Activated naive CD4-positive, alpha-beta T cell treated with anti-CD3 and anti-CD28 coated beads for 36 hours (primary cell): ENCODE data around the gene TMEM259. TPM values are rescaled to one million over a fixed set of nuclear protein-coding genes. Genes with fewer than 3 reads are reported as not detected.

Source experiments
- CTCF ChIA-PET: fragments of 350-600 bp; sonication (Branson Sonifier 250); formaldehyde crosslinking; loops from one replicate; lab custom pipeline; 2021; ENCODE audit warnings: antibody characterized with exemption; lab: Charles Lee
- DNase-seq: peaks from one replicate; pipeline ENCODE4 v3.0.0-alpha.2; 2020
- H3K27ac Mint-ChIP-seq: one replicate; pipeline ENCODE4 v1.8.0; 2021; ENCODE audit warnings: mild to moderate bottlenecking, mixed read lengths
- H3K27me3 Mint-ChIP-seq: one replicate; pipeline ENCODE4 v1.8.0; 2021; ENCODE audit warnings: low read depth, mixed read lengths
- H3K36me3 Mint-ChIP-seq: one replicate; pipeline ENCODE4 v1.8.0; 2021; ENCODE audit warnings: low read depth, mixed read lengths
- H3K4me1 Mint-ChIP-seq: one replicate; pipeline ENCODE4 v1.8.0; 2021; ENCODE audit warnings: low read depth, mixed read lengths
- H3K4me3 Mint-ChIP-seq: one replicate; pipeline ENCODE4 v1.8.0; 2021; ENCODE audit warnings: mild to moderate bottlenecking, moderate library complexity, mixed read lengths
- H3K9me3 Mint-ChIP-seq: one replicate; pipeline ENCODE4 v1.8.0; 2021; ENCODE audit warnings: mixed read lengths
- intact Hi-C: fragments of 100-400 bp; cut with micrococcal nuclease; formaldehyde crosslinking; loops from one replicate; pipeline ENCODE4 v1.15.1; 2023
- total RNA-seq, 2 experiments: library from RNA; stranded (reverse); gene quantifications; one replicate each; pipeline ENCODE4 v1.2.3, GENCODE V29; 2021

TMEM259 gene
- total RNA-seq, 2 experiments from 2014 or later: 105 to 109 TPM

DNA sequence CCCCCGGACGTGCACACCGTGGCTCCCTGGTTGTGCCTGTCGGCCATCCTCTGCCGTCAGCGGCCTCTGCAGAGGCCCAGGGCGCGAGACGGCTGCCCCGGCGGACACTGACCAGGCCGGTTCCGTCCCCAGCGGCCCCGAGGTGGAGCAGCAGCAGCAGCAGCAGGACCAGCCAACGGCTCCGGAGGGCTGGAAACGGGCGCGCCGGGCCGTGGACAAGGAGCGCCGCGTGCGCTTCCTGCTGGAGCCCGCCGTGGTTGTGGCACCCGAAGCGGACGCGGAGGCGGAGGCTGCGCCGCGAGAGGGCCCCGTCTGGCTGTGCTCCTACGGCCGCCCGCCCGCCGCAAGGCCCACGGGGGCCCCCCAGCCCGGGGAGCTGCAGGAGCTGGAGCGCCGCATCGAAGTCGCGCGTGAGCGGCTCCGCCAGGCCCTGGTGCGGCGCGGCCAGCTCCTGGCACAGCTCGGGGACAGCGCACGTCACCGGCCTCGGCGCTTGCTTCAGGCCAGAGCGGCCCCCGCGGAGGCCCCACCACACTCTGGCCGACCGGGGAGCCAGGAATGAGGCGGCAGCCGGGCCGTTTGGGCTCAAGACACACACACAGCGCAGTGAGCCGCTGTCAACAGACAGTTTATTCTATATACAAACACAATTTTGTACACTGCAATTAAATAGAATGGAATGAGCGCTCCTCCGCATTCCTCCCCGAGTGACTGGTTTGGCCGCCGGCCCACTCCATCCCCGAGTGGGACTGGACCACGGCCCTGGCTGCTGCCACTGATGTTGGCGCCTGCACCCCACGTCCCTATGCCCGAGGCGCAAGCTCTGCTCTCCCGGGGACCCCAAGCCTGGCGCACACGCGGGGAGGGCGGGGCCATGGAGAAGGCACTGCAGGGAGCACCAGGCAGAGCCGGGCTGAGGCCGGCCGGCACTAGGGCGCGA, 11.6 kb downstream of the TMEM259 start:
- Mint-ChIP-seq H3K27me3 (no peaks in the 10 kb centered on the region), H3K9me3 (no peaks in the 10 kb centered on the region), H3K36me3 (peaks cover 2% of the 10 kb centered on the region), H3K27ac (no peak overlapping the region), H3K4me3 (no peak overlapping the region), H3K4me1 (peaks cover 3% of the 10 kb centered on the region)
- intact Hi-C loops: no loop called here
- CTCF ChIA-PET: no interaction called here
- no peak for DNase-seq

DNA sequence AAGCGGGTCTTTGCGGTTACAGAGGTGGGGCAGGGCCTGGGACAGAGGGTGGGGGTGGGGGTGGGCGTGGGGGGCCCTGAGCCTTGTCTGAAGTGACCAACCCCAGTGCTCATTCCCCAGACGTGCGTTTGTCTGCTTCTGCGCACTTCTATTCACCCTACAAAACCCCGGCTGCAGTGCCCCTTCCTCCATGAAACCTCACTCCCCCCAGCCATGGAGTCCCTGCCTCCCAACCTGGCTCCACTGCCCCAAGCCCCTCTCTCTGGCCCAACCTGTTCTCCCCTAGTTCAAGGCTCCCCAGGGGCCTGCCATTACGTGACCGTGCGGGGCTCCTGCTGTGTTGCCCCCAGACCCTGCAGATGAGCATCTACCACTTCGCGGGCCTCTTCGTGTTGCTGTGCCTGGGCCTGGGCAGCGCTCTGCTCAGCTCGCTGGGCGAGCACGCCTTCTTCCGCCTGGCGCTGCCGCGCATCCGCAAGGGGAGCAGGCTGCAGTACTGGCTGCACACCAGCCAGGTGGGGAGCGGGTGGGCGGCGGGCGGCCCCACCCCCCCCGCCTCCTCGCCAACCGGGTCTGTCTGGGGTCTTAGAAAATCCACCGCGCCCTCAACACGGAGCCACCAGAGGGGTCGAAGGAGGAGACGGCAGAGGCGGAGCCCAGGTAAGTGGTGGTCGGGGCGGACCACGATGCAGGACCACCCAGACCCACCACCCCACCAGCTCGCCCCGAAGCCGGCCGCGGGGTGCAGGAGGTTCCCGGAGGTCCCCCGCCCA, 12.5 kb downstream of the TMEM259 start:
- Mint-ChIP-seq H3K27ac (no peak overlapping the region), H3K4me3 (no peak overlapping the region), H3K9me3 (no peaks in the 10 kb centered on the region), H3K36me3 (peaks cover 2% of the 10 kb centered on the region), H3K27me3 (no peaks in the 10 kb centered on the region), H3K4me1 (peaks cover under 1% of the 10 kb centered on the region)
- intact Hi-C loops: no loop called here
- CTCF ChIA-PET: no interaction called here
- DNase-seq: no peak

DNA sequence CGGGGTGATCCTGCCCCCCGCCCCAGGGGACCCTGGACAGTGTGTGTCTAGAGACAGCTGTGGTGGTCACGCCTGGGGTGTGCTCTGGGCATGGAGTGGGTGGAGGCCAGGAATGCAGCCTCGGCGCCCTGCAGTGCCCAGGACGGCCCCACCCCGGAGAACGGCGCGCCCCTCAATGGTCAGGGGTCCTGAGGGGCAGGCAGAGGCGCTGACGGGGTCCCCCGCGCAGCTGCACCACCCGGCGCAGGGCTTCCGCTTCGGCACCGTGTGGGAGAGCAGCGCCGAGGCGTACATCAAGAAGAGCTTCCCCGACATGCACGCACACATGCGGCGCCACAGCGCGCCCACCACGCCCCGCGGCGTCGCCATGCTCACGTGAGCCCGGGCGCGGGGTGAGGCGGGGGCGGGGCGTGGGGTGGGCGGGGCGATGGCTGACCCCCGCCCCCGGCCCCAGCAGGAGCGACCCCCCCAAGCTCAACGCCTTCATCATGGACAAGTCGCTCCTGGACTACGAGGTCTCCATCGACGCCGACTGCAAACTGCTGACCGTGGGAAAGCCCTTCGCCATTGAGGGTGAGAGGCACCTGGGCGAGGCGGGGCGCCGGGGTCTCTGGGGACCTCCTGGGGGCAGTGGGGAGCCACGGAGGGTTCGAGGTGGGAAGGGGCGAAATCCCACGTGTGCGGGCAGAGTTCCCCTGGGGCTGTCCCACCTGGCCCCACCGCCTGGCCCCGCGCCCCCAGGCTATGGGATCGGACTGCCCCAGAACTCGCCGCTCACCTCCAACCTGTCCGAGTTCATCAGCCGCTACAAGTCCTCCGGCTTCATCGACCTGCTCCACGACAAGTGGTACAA, 13.3 kb downstream of the TMEM259 start:
- Mint-ChIP-seq H3K4me3 (no peak overlapping the region), H3K9me3 (no peaks in the 10 kb centered on the region), H3K4me1 (no peaks in the 10 kb centered on the region), H3K36me3 (peaks cover 2% of the 10 kb centered on the region), H3K27me3 (peaks cover 1% of the 10 kb centered on the region), H3K27ac (no peak overlapping the region)
- CTCF ChIA-PET: interaction anchor here (0.6 kb wide), 1 partner anchor 186 kb away, joined by 3 read pairs; no protein-coding TSS in a partner anchor
- intact Hi-C loops: no loop called here
- no peak for DNase-seq

DNA sequence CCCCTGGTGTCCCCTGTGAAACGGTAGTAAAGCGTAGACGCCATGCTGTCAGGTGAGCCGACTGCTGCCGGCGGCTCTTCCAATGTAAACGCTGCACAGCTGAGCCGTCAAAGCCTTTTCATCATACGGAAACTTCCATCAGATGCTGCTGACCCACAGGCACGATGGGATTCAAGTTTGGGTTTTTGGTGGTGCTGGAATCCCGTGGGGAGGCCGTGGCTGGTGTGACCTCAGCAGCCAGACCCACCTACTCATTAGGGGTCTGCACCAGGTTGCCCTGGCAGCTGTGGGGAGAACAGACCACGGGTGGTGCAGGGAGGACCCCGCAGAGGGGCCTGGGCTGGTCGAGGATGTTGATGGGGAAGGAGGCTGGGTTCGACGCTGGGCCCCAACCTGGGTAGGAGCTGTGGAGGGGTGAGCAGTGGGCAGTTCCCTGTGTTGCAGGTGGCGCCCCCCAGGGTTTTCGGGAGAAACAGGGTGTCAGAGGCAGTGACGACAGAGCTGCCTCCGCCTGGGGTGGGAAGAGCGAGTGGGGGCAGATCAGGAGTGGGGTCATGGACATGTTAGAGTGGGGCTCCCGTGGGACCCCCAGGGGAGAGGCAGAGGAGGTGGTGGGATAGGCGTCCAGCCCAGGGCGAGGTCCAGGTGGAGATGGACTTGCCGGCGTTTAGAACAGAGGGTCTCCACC, 14.1 kb downstream of the TMEM259 start:
- Mint-ChIP-seq H3K9me3 (no peaks in the 10 kb centered on the region), H3K27me3 (peaks cover 4% of the 10 kb centered on the region), H3K4me1 (no peaks in the 10 kb centered on the region), H3K36me3 (peaks cover 2% of the 10 kb centered on the region), H3K4me3 (no peak overlapping the region), H3K27ac (no peak overlapping the region)
- DNase-seq: no peak
- intact Hi-C loops: no loop called here
- CTCF ChIA-PET: interaction anchor here (0.6 kb wide), 1 partner anchor 187 kb away, joined by 3 read pairs; no protein-coding TSS in a partner anchor

DNA sequence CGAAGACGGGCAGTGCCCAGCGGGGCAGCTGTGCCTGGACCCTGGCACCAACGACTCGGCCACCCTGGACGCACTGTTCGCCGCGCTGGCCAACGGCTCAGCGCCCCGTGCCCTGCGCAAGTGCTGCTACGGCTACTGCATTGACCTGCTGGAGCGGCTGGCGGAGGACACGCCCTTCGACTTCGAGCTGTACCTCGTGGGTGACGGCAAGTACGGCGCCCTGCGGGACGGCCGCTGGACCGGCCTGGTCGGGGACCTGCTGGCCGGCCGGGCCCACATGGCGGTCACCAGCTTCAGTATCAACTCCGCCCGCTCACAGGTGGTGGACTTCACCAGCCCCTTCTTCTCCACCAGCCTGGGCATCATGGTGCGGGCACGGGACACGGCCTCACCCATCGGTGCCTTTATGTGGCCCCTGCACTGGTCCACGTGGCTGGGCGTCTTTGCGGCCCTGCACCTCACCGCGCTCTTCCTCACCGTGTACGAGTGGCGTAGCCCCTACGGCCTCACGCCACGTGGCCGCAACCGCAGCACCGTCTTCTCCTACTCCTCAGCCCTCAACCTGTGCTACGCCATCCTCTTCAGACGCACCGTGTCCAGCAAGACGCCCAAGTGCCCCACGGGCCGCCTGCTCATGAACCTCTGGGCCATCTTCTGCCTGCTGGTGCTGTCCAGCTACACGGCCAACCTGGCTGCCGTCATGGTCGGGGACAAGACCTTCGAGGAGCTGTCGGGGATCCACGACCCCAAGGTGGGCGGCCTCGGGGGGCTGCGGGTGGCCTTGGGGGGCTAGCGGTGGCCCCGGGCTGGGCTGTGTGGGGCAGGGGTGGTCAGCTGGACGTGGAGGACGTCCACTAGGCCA, 15.9 kb downstream of the TMEM259 start:
- H3K27me3 Mint-ChIP-seq: peaks cover 10% of the 10 kb centered on the region
- H3K9me3 Mint-ChIP-seq: no peaks in the 10 kb centered on the region
- no peaks in the 10 kb centered on the region for H3K4me1 Mint-ChIP-seq
- peaks cover 2% of the 10 kb centered on the region for H3K36me3 Mint-ChIP-seq
- DNase-seq: no peak
- no peak overlapping the region for H3K4me3 Mint-ChIP-seq
- CTCF ChIA-PET: interaction anchor here (1.1 kb wide), 1 partner anchor 141 kb away, joined by 3 read pairs; no protein-coding TSS in a partner anchor
- intact Hi-C loops: no loop called here
- H3K27ac Mint-ChIP-seq: no peak overlapping the region

DNA sequence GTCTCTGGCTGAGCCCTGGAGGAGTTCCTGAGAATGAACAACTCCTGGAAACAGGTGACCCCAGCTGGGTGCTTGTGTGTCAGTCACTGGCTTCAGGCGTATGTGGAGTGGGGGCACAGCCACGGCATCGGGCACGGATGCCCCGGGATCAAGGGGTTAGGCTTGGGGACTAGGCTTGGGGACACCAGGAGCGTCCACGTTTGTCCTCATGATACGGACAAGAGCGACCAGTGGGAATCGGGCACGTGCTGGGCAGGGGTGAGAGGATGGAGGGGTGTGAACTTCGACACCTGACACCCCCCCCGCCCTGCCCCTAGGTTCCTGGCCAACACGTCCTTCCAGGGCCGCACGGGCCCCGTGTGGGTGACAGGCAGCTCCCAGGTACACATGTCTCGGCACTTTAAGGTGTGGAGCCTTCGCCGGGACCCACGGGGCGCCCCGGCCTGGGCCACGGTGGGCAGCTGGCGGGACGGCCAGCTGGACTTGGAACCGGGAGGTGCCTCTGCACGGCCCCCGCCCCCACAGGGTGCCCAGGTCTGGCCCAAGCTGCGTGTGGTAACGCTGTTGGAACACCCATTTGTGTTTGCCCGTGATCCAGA, 16.6 kb downstream of the TMEM259 start:
- DNase-seq: no peak
- H3K27ac Mint-ChIP-seq: no peak overlapping the region
- H3K27me3 Mint-ChIP-seq: peaks cover 15% of the 10 kb centered on the region
- peaks cover 2% of the 10 kb centered on the region for H3K36me3 Mint-ChIP-seq
- peaks cover 2% of the 10 kb centered on the region for H3K4me1 Mint-ChIP-seq
- H3K9me3 Mint-ChIP-seq: no peaks in the 10 kb centered on the region
- intact Hi-C loops: no loop called here
- CTCF ChIA-PET: interaction anchor here (0.7 to 1.0 kb wide), 3 partner anchors 18 to 141 kb away, joined by 3 read pairs; no protein-coding TSS in a partner anchor
- H3K4me3 Mint-ChIP-seq: no peak overlapping the region

DNA sequence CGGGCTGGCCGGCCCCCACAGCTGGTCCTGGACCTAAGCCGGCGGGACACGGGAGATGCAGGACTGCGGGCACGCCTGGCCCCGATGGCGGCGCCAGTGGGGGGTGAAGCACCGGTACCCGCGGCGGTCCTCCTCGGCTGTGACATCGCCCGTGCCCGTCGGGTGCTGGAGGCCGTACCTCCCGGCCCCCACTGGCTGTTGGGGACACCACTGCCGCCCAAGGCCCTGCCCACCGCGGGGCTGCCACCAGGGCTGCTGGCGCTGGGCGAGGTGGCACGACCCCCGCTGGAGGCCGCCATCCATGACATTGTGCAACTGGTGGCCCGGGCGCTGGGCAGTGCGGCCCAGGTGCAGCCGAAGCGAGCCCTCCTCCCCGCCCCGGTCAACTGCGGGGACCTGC, 17.6 kb downstream of the TMEM259 start:
- intact Hi-C loops: no loop called here
- CTCF ChIA-PET: interaction anchor here (0.9 kb wide), 1 partner anchor 19 kb away, joined by 3 read pairs; no protein-coding TSS in a partner anchor

DNA sequence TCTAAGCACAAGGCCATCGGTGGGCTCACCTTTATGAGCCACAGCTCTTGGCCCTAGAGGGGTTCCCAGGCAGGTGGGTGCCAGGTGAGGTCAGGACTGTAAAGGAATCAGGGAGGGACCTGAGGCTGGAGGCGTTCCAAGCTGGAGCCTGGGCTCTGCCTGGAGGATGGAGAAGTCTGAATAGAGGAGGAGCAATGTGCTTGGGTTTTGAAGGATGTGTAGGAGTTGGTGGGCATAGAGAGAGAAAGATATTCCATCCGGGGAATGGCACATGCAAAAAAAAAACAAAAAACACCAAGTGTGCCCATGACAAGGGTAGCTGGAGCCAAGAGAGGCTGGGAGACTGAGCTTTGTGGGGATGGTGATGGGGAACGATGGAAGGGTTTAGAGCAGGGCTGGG, 18.3 kb downstream of the TMEM259 start:
- no peak for DNase-seq
- peaks cover 5% of the 10 kb centered on the region for H3K4me1 Mint-ChIP-seq
- intact Hi-C loops: no loop called here
- no peaks in the 10 kb centered on the region for H3K9me3 Mint-ChIP-seq
- CTCF ChIA-PET: no interaction called here
- H3K27me3 Mint-ChIP-seq: peaks cover 29% of the 10 kb centered on the region
- no peak overlapping the region for H3K27ac Mint-ChIP-seq
- H3K36me3 Mint-ChIP-seq: no peaks in the 10 kb centered on the region
- no peak overlapping the region for H3K4me3 Mint-ChIP-seq

More for the DNA sequence above, 17.6 kb downstream of the TMEM259 start:
- Mint-ChIP-seq H3K27ac (no peak overlapping the region), H3K36me3 (peaks cover under 1% of the 10 kb centered on the region), H3K9me3 (no peaks in the 10 kb centered on the region), H3K27me3 (peaks cover 22% of the 10 kb centered on the region), H3K4me3 (no peak overlapping the region), H3K4me1 (peaks cover 5% of the 10 kb centered on the region)
- DNase-seq: no peak

DNA sequence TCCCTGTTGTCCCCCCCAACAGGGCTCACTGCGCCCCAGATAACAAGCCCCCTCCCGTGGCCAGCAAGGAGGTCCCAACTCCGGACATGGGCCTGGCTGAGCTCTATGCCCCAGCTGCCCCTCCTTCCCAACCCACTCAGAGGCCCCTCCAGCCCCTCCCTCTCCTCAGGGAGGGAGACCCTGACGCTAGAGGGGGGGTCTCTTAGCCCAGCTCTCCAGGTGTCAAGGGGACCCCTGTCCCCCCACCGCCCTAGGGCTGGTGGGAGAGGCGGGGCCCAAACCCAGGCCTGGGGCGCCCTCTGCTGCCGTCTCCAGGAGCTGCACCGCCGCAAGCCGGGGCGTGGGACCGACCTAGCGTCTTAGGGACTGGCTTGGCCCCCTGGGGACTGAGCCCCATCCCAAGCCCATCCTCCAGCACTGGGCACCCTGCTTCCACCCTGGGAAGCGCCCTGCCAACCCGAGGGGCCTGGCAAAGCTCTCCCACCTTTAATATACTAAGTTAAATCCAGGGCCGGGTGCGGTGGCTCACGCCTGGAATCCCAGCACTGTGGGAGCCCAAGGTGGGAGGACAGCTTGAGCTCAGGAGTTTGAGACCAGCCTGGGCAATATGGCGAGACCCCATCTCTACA, 19.3 kb downstream of the TMEM259 start:
- intact Hi-C loops: loop anchor here (1.0 kb wide), 3 partner anchors 76 to 231 kb away; no protein-coding TSS in a partner anchor
- H3K4me3 Mint-ChIP-seq: no peak overlapping the region
- CTCF ChIA-PET: interaction anchor here (0.6 to 0.9 kb wide), 2 partner anchors 85 to 166 kb away, joined by 3 to 4 read pairs; no protein-coding TSS in a partner anchor

More for the DNA sequence above, 19.3 kb downstream of the TMEM259 start:
- no peaks in the 10 kb centered on the region for H3K9me3 Mint-ChIP-seq
- H3K36me3 Mint-ChIP-seq: no peaks in the 10 kb centered on the region
- peaks cover 29% of the 10 kb centered on the region for H3K27me3 Mint-ChIP-seq
- no peak overlapping the region for H3K27ac Mint-ChIP-seq
- peaks cover 7% of the 10 kb centered on the region for H3K4me1 Mint-ChIP-seq
- DNase-seq: peak; percentile 73
